GM12878 (cell line): Measurements from ENCODE around the gene LONRF3.

ENCODE experiments used
- BRCA1 ChIP-seq: IDR thresholded peaks from 2 replicates; pipeline ENCODE4 v1.6.1; 2011; ENCODE audit warnings: low read depth, low read length, improper control_type of control experiment
- CBX3 ChIP-seq: fragments of 200-600 bp; sonication (generic); IDR thresholded peaks from 2 replicates; pipeline ENCODE4 v1.6.1; 2016; ENCODE audit warnings: low read depth, borderline replicate concordance
- CTCF ChIP-seq, 3 experiments: IDR thresholded peaks in 2 of 3; conservative IDR thresholded peaks in 1 of 3; 2 replicates each; pipeline ENCODE4 v1.5.1; 2011; ENCODE audit warnings: low read depth in 3 of 3, low read length in 3 of 3, mild to moderate bottlenecking in 3 of 3, control low read depth in 2 of 3, moderate library complexity in 2 of 3, inconsistent platforms in 1 of 3, mixed read lengths in 1 of 3; ENCODE audit not compliant: control insufficient read depth in 2 of 3, insufficient read depth in 1 of 3; ENCODE audit errors: extremely low read depth in 1 of 3
- EZH2 ChIP-seq: IDR thresholded peaks from 2 replicates; pipeline ENCODE4 v1.6.1; 2012; ENCODE audit warnings: low read depth, mild to moderate bottlenecking, control low read depth, inconsistent platforms, low read length, borderline replicate concordance; ENCODE audit not compliant: control insufficient read depth
- MTA3 ChIP-seq: IDR thresholded peaks from 2 replicates; pipeline ENCODE4 v1.6.1; 2012; ENCODE audit warnings: low read length, inconsistent platforms, borderline replicate concordance
- PAX8 ChIP-seq: fragments of 450-650 bp; IDR thresholded peaks from 2 replicates; pipeline ENCODE4 v1.6.1; 2017; ENCODE audit warnings: mild to moderate bottlenecking, moderate library complexity
- POLR2A ChIP-seq: IDR thresholded peaks from 2 replicates; pipeline ENCODE4 v1.6.1; 2011; ENCODE audit warnings: low read depth, mild to moderate bottlenecking, low read length
- POLR2AphosphoS5 ChIP-seq: IDR thresholded peaks from 2 replicates; pipeline ENCODE4 v1.6.1; 2011; ENCODE audit warnings: mild to moderate bottlenecking, low read length, inconsistent platforms
- REST ChIP-seq: IDR thresholded peaks from 2 replicates; pipeline ENCODE4 v1.6.1; 2012; ENCODE audit warnings: mild to moderate bottlenecking, low read depth, low read length
- SP1 ChIP-seq: IDR thresholded peaks from one replicate; pipeline ENCODE4 v1.6.1; 2011; ENCODE audit warnings: low read depth, low read length
- TAF1 ChIP-seq: IDR thresholded peaks from 2 replicates; pipeline ENCODE4 v1.6.1; 2011; ENCODE audit warnings: mild to moderate bottlenecking, low read depth, low read length, borderline replicate concordance
- YY1 ChIP-seq: IDR thresholded peaks from 2 replicates; pipeline ENCODE4 v1.6.1; 2011; ENCODE audit warnings: low read depth, mild to moderate bottlenecking, low read length
- ZNF274 ChIP-seq: IDR thresholded peaks from one replicate; pipeline ENCODE4 v1.8.0; 2011; ENCODE audit not compliant: insufficient read length, insufficient read depth
- ZNF592 ChIP-seq: fragments of 450-650 bp; IDR thresholded peaks from 2 replicates; pipeline ENCODE4 v1.6.1; 2017; ENCODE audit warnings: mild to moderate bottlenecking, moderate library complexity

- TF ChIP-seq ZNF274 (no peak), TAF1 (no peak), CTCF (IDR thresholded peaks at IDR 0.05 in 2 of 3, conservative IDR thresholded peaks at IDR 0.05 in 1 of 3; ENCODE audit: control insufficient read depth in 2 of 3, extremely low read depth in 1 of 3, insufficient read depth in 1 of 3, low read depth in 3 of 3, low read length in 3 of 3) (no peak), POLR2AphosphoS5 (no peak), SP1 (no peak), ZNF592 (no peak), MTA3 (no peak), BRCA1 (no peak), EZH2 (no peak), PAX8 (no peak), YY1 (no peak), POLR2A (no peak), CBX3 (no peak), REST (no peak)
Measured at GRCh38 chrX:118974908-118975671, 672 bp downstream of the LONRF3 start.
